Measurements from ENCODE around the gene DPP6. TPM values are rescaled to one million over a fixed set of nuclear protein-coding genes. Genes with fewer than 3 reads are reported as not detected.

DPP6 gene
- polyA plus RNA-seq, 1 of the 3 experiments (the other 2 are of a cell fraction) = not detected

DNA sequence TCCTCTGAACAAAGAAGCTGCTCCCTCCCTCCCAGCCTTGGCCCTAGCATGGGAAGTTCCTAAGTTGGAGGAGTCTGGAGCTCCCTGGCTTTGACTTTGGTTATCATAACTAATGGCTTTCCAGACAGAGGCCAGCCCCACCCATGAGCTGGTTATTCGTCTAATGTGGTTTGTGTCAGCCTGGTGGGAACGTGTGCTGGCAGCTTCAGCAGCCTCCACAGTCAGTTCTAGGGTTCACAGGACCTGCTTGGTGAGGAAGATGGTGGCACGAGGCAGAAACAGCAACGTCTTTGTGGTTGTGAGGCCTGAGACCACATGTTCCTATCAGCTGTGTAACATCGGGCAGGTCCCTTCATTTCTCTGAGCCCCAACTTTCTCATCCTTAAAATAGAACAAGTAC, 847.7 kb downstream of the DPP6 start:
- Histone ChIP-seq H3K4me2 (no peak overlapping the region), H3K4me1 (ENCODE audit: control insufficient read depth in 1 of 2, insufficient read depth in 2 of 2, low read depth in 1 of 2, low read length in 1 of 2) (no peaks in the 10 kb centered on the region), H3K4me3 (ENCODE audit: low read depth in 2 of 2, low read length in 1 of 2) (no peak overlapping the region), H4K20me1 (ENCODE audit: insufficient read depth) (no peaks in the 10 kb centered on the region), H3K27ac (ENCODE audit: low read depth in 2 of 2, low read length in 1 of 2) (no peak overlapping the region), H3K9me2 (no peaks in the 10 kb centered on the region), H3K36me3 (replicated peaks in 1 of 2; ENCODE audit: control insufficient read depth in 1 of 2, insufficient read depth in 2 of 2, low read length in 1 of 2) (no peaks in the 10 kb centered on the region), H3K79me2 (ENCODE audit: insufficient read depth) (no peaks in the 10 kb centered on the region), H2AFZ (ENCODE audit: low read depth) (no peak overlapping the region), H3K9ac (no peak overlapping the region), H3F3A (replicated peaks; ENCODE audit: insufficient read depth) (no peaks in the 10 kb centered on the region), H3K9me3 (no peaks in the 10 kb centered on the region), H3K27me3 (ENCODE audit: insufficient read depth) (no peaks in the 10 kb centered on the region)
- ChIA-PET CTCF (interaction anchor here (0.7 to 13.0 kb wide), 3 partner anchors 13 to 29 kb away, joined by 3 to 126 read pairs (median 4); no protein-coding TSS in a partner anchor), POLR2A (no interaction called here)
- DNase-seq = no peak
- 20% methylated on average over 5 of the region's 5 CpGs for WGBS (ENCODE audit: low lambda C conversion rate)
- TF ChIP-seq TCF12 (IDR thresholded peaks at IDR 0.05) = no peak
- TF ChIP-seq RXRA (IDR thresholded peaks at IDR 0.05; ENCODE audit: borderline replicate concordance, low read depth) = no peak
- no peak for TF ChIP-seq YY1 (IDR thresholded peaks at IDR 0.05; ENCODE audit: low read depth)
- TF ChIP-seq RAD21 (IDR thresholded peaks at IDR 0.05; ENCODE audit: low read length) = no peak
- TF ChIP-seq MEF2A (IDR thresholded peaks at IDR 0.05; ENCODE audit: borderline replicate concordance, low read depth) = no peak
- no peak for TF ChIP-seq NRF1 (IDR thresholded peaks at IDR 0.05; ENCODE audit: low read depth, low read length)
- no peak for TF ChIP-seq EZH2phosphoT487 (IDR thresholded peaks at IDR 0.05; ENCODE audit: borderline replicate concordance, low read depth)
- no peak for TF ChIP-seq GATA2 (CRISPR knock-in tag; IDR thresholded peaks at IDR 0.05)
- TF ChIP-seq ZBTB33 (IDR thresholded peaks at IDR 0.05; ENCODE audit: borderline replicate concordance, low read depth) = no peak
- TF ChIP-seq NFIC (IDR thresholded peaks at IDR 0.05; ENCODE audit: borderline replicate concordance) = no peak
- no peak for TF ChIP-seq MXI1 (IDR thresholded peaks at IDR 0.05; ENCODE audit: low read depth, low read length)
- TF ChIP-seq FOXM1 (IDR thresholded peaks at IDR 0.05; ENCODE audit: low read depth) = no peak
- TF ChIP-seq, protein P1, sequence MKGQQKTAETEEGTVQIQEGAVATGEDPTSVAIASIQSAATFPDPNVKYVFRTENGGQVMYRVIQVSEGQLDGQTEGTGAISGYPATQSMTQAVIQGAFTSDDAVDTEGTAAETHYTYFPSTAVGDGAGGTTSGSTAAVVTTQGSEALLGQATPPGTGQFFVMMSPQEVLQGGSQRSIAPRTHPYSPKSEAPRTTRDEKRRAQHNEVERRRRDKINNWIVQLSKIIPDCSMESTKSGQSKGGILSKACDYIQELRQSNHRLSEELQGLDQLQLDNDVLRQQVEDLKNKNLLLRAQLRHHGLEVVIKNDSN (IDR thresholded peaks at IDR 0.05; ENCODE audit: borderline replicate concordance, low read depth) = no peak

- ChIA-PET CTCF (interaction anchor here (2.4 to 13.0 kb wide), 3 partner anchors 10 to 442 kb away, joined by 10 to 126 read pairs (median 17); no protein-coding TSS in a partner anchor), POLR2A (no interaction called here)
- Histone ChIP-seq H3K4me1 (ENCODE audit: control insufficient read depth in 1 of 2, insufficient read depth in 2 of 2, low read depth in 1 of 2, low read length in 1 of 2) (no peaks in the 10 kb centered on the region), H4K20me1 (ENCODE audit: insufficient read depth) (no peaks in the 10 kb centered on the region), H3K27ac (ENCODE audit: low read depth in 2 of 2, low read length in 1 of 2) (no peak overlapping the region), H3K27me3 (ENCODE audit: insufficient read depth) (no peaks in the 10 kb centered on the region), H3F3A (replicated peaks; ENCODE audit: insufficient read depth) (no peaks in the 10 kb centered on the region), H3K79me2 (ENCODE audit: insufficient read depth) (no peaks in the 10 kb centered on the region), H3K9me3 (no peaks in the 10 kb centered on the region), H3K4me2 (no peak overlapping the region), H3K36me3 (replicated peaks in 1 of 2; ENCODE audit: control insufficient read depth in 1 of 2, insufficient read depth in 2 of 2, low read length in 1 of 2) (no peaks in the 10 kb centered on the region), H3K4me3 (ENCODE audit: low read depth in 2 of 2, low read length in 1 of 2) (no peak overlapping the region), H2AFZ (ENCODE audit: low read depth) (no peak overlapping the region), H3K9ac (no peak overlapping the region), H3K9me2 (no peaks in the 10 kb centered on the region)
- 37% methylated on average over 6 of the region's 6 CpGs for WGBS (ENCODE audit: low lambda C conversion rate)
- TF ChIP-seq FOXM1 (IDR thresholded peaks at IDR 0.05; ENCODE audit: low read depth) = no peak
- TF ChIP-seq, protein P1 (IDR thresholded peaks at IDR 0.05; ENCODE audit: borderline replicate concordance, low read depth) = no peak
- no peak for TF ChIP-seq MXI1 (IDR thresholded peaks at IDR 0.05; ENCODE audit: low read depth, low read length)
- no peak for TF ChIP-seq POLR2AphosphoS5 (IDR thresholded peaks at IDR 0.05; ENCODE audit: low read depth, low read length)
- TF ChIP-seq NFIC (IDR thresholded peaks at IDR 0.05; ENCODE audit: borderline replicate concordance) = no peak
- no peak for TF ChIP-seq TAF1 (IDR thresholded peaks at IDR 0.05; ENCODE audit: borderline replicate concordance, low read depth, low read length)
- TF ChIP-seq TCF12 (IDR thresholded peaks at IDR 0.05) = no peak
- TF ChIP-seq YY1 (IDR thresholded peaks at IDR 0.05; ENCODE audit: low read depth) = no peak
- TF ChIP-seq EP300 (IDR thresholded peaks at IDR 0.05; ENCODE audit: borderline replicate concordance in 1 of 2, low read depth in 1 of 2, low read length in 1 of 2) = no peak
- TF ChIP-seq PBX3 (IDR thresholded peaks at IDR 0.05) = no peak
- no peak for TF ChIP-seq USF2 (IDR thresholded peaks at IDR 0.05; ENCODE audit: borderline replicate concordance, low read depth, low read length)
- TF ChIP-seq JUND (IDR thresholded peaks at IDR 0.05) = no peak
- DNase-seq = no peak
Measured at GRCh38 chr7:154902600-154903082, 850.4 kb downstream of the DPP6 start.
